Measurements from ENCODE around the gene KLF12.

DNA sequence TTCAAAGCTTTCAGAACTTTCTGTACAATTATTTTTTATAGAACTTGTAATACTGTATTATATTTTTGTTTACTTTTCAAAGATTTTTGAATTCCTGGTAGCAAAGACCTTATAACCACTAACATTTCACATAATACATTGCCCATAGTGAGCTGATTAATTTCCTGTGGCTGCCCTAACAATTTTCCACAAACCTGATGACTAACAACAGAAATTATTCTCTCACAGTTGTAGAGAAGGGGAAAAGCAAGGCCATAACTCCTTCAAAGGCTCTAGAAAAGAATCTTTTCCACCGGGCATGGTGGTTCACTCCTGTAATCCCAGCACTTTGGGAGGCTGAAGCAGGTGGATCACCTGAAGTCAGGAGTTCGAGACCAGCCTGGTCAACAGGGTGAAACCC lies 19.1 kb downstream of the KLF12 start:
- TF ChIP-seq, protein P1, sequence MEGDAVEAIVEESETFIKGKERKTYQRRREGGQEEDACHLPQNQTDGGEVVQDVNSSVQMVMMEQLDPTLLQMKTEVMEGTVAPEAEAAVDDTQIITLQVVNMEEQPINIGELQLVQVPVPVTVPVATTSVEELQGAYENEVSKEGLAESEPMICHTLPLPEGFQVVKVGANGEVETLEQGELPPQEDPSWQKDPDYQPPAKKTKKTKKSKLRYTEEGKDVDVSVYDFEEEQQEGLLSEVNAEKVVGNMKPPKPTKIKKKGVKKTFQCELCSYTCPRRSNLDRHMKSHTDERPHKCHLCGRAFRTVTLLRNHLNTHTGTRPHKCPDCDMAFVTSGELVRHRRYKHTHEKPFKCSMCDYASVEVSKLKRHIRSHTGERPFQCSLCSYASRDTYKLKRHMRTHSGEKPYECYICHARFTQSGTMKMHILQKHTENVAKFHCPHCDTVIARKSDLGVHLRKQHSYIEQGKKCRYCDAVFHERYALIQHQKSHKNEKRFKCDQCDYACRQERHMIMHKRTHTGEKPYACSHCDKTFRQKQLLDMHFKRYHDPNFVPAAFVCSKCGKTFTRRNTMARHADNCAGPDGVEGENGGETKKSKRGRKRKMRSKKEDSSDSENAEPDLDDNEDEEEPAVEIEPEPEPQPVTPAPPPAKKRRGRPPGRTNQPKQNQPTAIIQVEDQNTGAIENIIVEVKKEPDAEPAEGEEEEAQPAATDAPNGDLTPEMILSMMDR (IDR thresholded peaks at IDR 0.05), result no peak
- no peak for TF ChIP-seq POLR2A (IDR thresholded peaks at IDR 0.05)

Data from tibial nerve (tissue), 3 donors.